Hepatocyte (in vitro differentiated cells): Measurements from ENCODE around the gene GNG11.

ENCODE experiments used
- EZH2phosphoT487 ChIP-seq: fragments of 200-600 bp; sonication (generic); IDR thresholded peaks from one replicate; pipeline ENCODE4 v1.6.1; 2018; ENCODE audit warnings: antibody characterized with exemption, mild to moderate bottlenecking, low read depth, moderate library complexity; ENCODE audit not compliant: unreplicated experiment, severe bottlenecking
- TF ChIP-seq, protein P1 (sequence below): fragments of 200-600 bp; sonication (generic); IDR thresholded peaks from 2 replicates; pipeline ENCODE4 v1.5.1; 2016; ENCODE audit warnings: antibody characterized with exemption, mild to moderate bottlenecking; ENCODE audit not compliant: poor library complexity

- TF ChIP-seq, protein P1, sequence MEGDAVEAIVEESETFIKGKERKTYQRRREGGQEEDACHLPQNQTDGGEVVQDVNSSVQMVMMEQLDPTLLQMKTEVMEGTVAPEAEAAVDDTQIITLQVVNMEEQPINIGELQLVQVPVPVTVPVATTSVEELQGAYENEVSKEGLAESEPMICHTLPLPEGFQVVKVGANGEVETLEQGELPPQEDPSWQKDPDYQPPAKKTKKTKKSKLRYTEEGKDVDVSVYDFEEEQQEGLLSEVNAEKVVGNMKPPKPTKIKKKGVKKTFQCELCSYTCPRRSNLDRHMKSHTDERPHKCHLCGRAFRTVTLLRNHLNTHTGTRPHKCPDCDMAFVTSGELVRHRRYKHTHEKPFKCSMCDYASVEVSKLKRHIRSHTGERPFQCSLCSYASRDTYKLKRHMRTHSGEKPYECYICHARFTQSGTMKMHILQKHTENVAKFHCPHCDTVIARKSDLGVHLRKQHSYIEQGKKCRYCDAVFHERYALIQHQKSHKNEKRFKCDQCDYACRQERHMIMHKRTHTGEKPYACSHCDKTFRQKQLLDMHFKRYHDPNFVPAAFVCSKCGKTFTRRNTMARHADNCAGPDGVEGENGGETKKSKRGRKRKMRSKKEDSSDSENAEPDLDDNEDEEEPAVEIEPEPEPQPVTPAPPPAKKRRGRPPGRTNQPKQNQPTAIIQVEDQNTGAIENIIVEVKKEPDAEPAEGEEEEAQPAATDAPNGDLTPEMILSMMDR: no peak
- no peak for TF ChIP-seq EZH2phosphoT487
Observed at GRCh38 chr7:93948873-93949272, 27.3 kb downstream of the GNG11 start.
